ENCODE results near the gene PTPRD. TPM values are rescaled to one million over a fixed set of nuclear protein-coding genes. Genes with fewer than 3 reads are reported as not detected.

Gene PTPRD
- total and polyA plus RNA-seq, 5 donors from 2014 or later, result 0.47 TPM; not detected in 4

- Mint-ChIP-seq H3K4me3 (no peak overlapping the region), H3K27me3 (no peaks in the 10 kb centered on the region), H3K27ac (no peak overlapping the region), H3K9me3 (peaks cover 0 to 4% (median 0%) of the 10 kb centered on the region in 7 donors), H3K4me1 (no peaks in the 10 kb centered on the region), H3K36me3 (no peaks in the 10 kb centered on the region)
- no peak overlapping the region for H3K27ac ChIP-seq (ENCODE audit: insufficient read depth, low read length, poor library complexity, severe bottlenecking)
- no peak for ATAC-seq (ENCODE audit: low read depth in 2 of 2)
- H3K36me3 ChIP-seq (ENCODE audit: control insufficient read depth, insufficient read depth, low read length), result no peaks in the 10 kb centered on the region
- H3K4me1 ChIP-seq (ENCODE audit: control insufficient read depth, insufficient read depth, low read length, poor library complexity, severe bottlenecking), result no peaks in the 10 kb centered on the region
- no peak for DNase-seq
- H3K4me3 ChIP-seq (ENCODE audit: low read depth, low read length), result no peak overlapping the region
- no peaks in the 10 kb centered on the region for H3K9me3 ChIP-seq (ENCODE audit: control insufficient read depth in 2 of 2, low read length in 2 of 2)
- H3K27me3 ChIP-seq (ENCODE audit: control insufficient read depth, insufficient read depth, low read length), result no peaks in the 10 kb centered on the region
These were observed 2059.4 kb downstream of the PTPRD start for GRCh38 chr9:8553444-8553843.

- Histone ChIP-seq H3K4me3 (ENCODE audit: low read depth, low read length) (no peak overlapping the region), H3K27me3 (ENCODE audit: control insufficient read depth, insufficient read depth, low read length) (no peaks in the 10 kb centered on the region), H3K9me3 (ENCODE audit: control insufficient read depth in 2 of 2, low read length in 2 of 2) (no peaks in the 10 kb centered on the region), H3K27ac (ENCODE audit: insufficient read depth, low read length, poor library complexity, severe bottlenecking) (no peak overlapping the region), H3K4me1 (ENCODE audit: control insufficient read depth, insufficient read depth, low read length, poor library complexity, severe bottlenecking) (no peaks in the 10 kb centered on the region), H3K36me3 (ENCODE audit: control insufficient read depth, insufficient read depth, low read length) (no peaks in the 10 kb centered on the region)
- ATAC-seq (ENCODE audit: low read depth in 2 of 2) (no peak), DNase-seq (no peak)
- no peak overlapping the region for H3K27ac Mint-ChIP-seq
- H3K36me3 Mint-ChIP-seq, result no peaks in the 10 kb centered on the region
- H3K9me3 Mint-ChIP-seq, result peaks cover 0 to 5% (median 0%) of the 10 kb centered on the region in 7 donors
- H3K4me1 Mint-ChIP-seq, result no peaks in the 10 kb centered on the region
- no peaks in the 10 kb centered on the region for H3K27me3 Mint-ChIP-seq
- no peak overlapping the region for H3K4me3 Mint-ChIP-seq
These were observed 2060.1 kb downstream of the PTPRD start for GRCh38 chr9:8552732-8553131.

GRCh38 chr9:8549214-8549613 lies 2063.6 kb downstream of the PTPRD start:
- no peak overlapping the region for H3K27ac ChIP-seq (ENCODE audit: insufficient read depth, low read length, poor library complexity, severe bottlenecking)
- H3K4me1 ChIP-seq (ENCODE audit: control insufficient read depth, insufficient read depth, low read length, poor library complexity, severe bottlenecking), result no peaks in the 10 kb centered on the region
- H3K9me3 ChIP-seq (ENCODE audit: control insufficient read depth in 2 of 2, low read length in 2 of 2), result no peaks in the 10 kb centered on the region
- no peaks in the 10 kb centered on the region for H3K36me3 ChIP-seq (ENCODE audit: control insufficient read depth, insufficient read depth, low read length)
- Mint-ChIP-seq H3K9me3 (peaks cover 0 to 4% (median 0%) of the 10 kb centered on the region in 7 donors), H3K27me3 (no peaks in the 10 kb centered on the region), H3K4me3 (no peak overlapping the region), H3K4me1 (no peaks in the 10 kb centered on the region), H3K36me3 (no peaks in the 10 kb centered on the region), H3K27ac (no peak overlapping the region)
- H3K4me3 ChIP-seq (ENCODE audit: low read depth, low read length), result no peak overlapping the region
- H3K27me3 ChIP-seq (ENCODE audit: control insufficient read depth, insufficient read depth, low read length), result no peaks in the 10 kb centered on the region
- DNase-seq, result no peak
- ATAC-seq (ENCODE audit: low read depth in 2 of 2), result no peak

GRCh38 chr9:8543219-8543618 lies 2069.6 kb downstream of the PTPRD start:
- H3K36me3 Mint-ChIP-seq, result no peaks in the 10 kb centered on the region
- no peaks in the 10 kb centered on the region for H3K4me1 Mint-ChIP-seq
- no peaks in the 10 kb centered on the region for H3K9me3 ChIP-seq (ENCODE audit: control insufficient read depth in 2 of 2, low read length in 2 of 2)
- ATAC-seq (ENCODE audit: low read depth in 2 of 2) (no peak), DNase-seq (no peak)
- no peaks in the 10 kb centered on the region for H3K4me1 ChIP-seq (ENCODE audit: control insufficient read depth, insufficient read depth, low read length, poor library complexity, severe bottlenecking)
- no peak overlapping the region for H3K4me3 Mint-ChIP-seq
- H3K36me3 ChIP-seq (ENCODE audit: control insufficient read depth, insufficient read depth, low read length), result no peaks in the 10 kb centered on the region
- H3K9me3 Mint-ChIP-seq, result peaks cover 0 to 4% (median 0%) of the 10 kb centered on the region in 7 donors
- H3K27ac ChIP-seq (ENCODE audit: insufficient read depth, low read length, poor library complexity, severe bottlenecking), result no peak overlapping the region
- H3K27me3 ChIP-seq (ENCODE audit: control insufficient read depth, insufficient read depth, low read length), result no peaks in the 10 kb centered on the region
- H3K27ac Mint-ChIP-seq, result no peak overlapping the region
- no peak overlapping the region for H3K4me3 ChIP-seq (ENCODE audit: low read depth, low read length)
- H3K27me3 Mint-ChIP-seq, result no peaks in the 10 kb centered on the region

- Histone ChIP-seq H3K9me3 (ENCODE audit: control insufficient read depth in 2 of 2, low read length in 2 of 2) (no peaks in the 10 kb centered on the region), H3K4me3 (ENCODE audit: low read depth, low read length) (no peak overlapping the region), H3K4me1 (ENCODE audit: control insufficient read depth, insufficient read depth, low read length, poor library complexity, severe bottlenecking) (no peaks in the 10 kb centered on the region), H3K27ac (ENCODE audit: insufficient read depth, low read length, poor library complexity, severe bottlenecking) (no peak overlapping the region), H3K36me3 (ENCODE audit: control insufficient read depth, insufficient read depth, low read length) (no peaks in the 10 kb centered on the region), H3K27me3 (ENCODE audit: control insufficient read depth, insufficient read depth, low read length) (no peaks in the 10 kb centered on the region)
- Mint-ChIP-seq H3K27ac (no peak overlapping the region), H3K9me3 (peaks cover 0 to 4% (median 0%) of the 10 kb centered on the region in 7 donors), H3K27me3 (no peaks in the 10 kb centered on the region), H3K4me1 (no peaks in the 10 kb centered on the region), H3K4me3 (no peak overlapping the region), H3K36me3 (no peaks in the 10 kb centered on the region)
- ATAC-seq (ENCODE audit: low read depth in 2 of 2), result no peak
- no peak for DNase-seq
These were observed 2070.3 kb downstream of the PTPRD start for GRCh38 chr9:8542537-8542936.

GRCh38 chr9:8539681-8540197 lies 2073.1 kb downstream of the PTPRD start:
- no peak overlapping the region for H3K27ac Mint-ChIP-seq
- no peaks in the 10 kb centered on the region for H3K4me1 Mint-ChIP-seq
- H3K9me3 Mint-ChIP-seq, result peaks cover 0 to 3% (median 0%) of the 10 kb centered on the region in 7 donors
- no peaks in the 10 kb centered on the region for H3K36me3 Mint-ChIP-seq
- Histone ChIP-seq H3K4me3 (ENCODE audit: low read depth, low read length) (no peak overlapping the region), H3K27me3 (ENCODE audit: control insufficient read depth, insufficient read depth, low read length) (no peaks in the 10 kb centered on the region), H3K9me3 (ENCODE audit: control insufficient read depth in 2 of 2, low read length in 2 of 2) (no peaks in the 10 kb centered on the region), H3K36me3 (ENCODE audit: control insufficient read depth, insufficient read depth, low read length) (no peaks in the 10 kb centered on the region), H3K4me1 (ENCODE audit: control insufficient read depth, insufficient read depth, low read length, poor library complexity, severe bottlenecking) (no peaks in the 10 kb centered on the region), H3K27ac (ENCODE audit: insufficient read depth, low read length, poor library complexity, severe bottlenecking) (no peak overlapping the region)
- no peaks in the 10 kb centered on the region for H3K27me3 Mint-ChIP-seq
- H3K4me3 Mint-ChIP-seq, result no peak overlapping the region
- DNase-seq (no peak), ATAC-seq (ENCODE audit: low read depth in 2 of 2) (no peak)

- no peak overlapping the region for H3K4me3 ChIP-seq (ENCODE audit: low read depth, low read length)
- H3K4me1 ChIP-seq (ENCODE audit: control insufficient read depth, insufficient read depth, low read length, poor library complexity, severe bottlenecking), result no peaks in the 10 kb centered on the region
- ATAC-seq (ENCODE audit: low read depth in 2 of 2) (no peak), DNase-seq (no peak)
- H3K36me3 Mint-ChIP-seq, result no peaks in the 10 kb centered on the region
- no peaks in the 10 kb centered on the region for H3K27me3 Mint-ChIP-seq
- H3K4me1 Mint-ChIP-seq, result no peaks in the 10 kb centered on the region
- peaks cover 0 to 3% (median 0%) of the 10 kb centered on the region in 7 donors for H3K9me3 Mint-ChIP-seq
- H3K9me3 ChIP-seq (ENCODE audit: control insufficient read depth in 2 of 2, low read length in 2 of 2), result no peaks in the 10 kb centered on the region
- no peaks in the 10 kb centered on the region for H3K36me3 ChIP-seq (ENCODE audit: control insufficient read depth, insufficient read depth, low read length)
- H3K27ac Mint-ChIP-seq, result no peak overlapping the region
- no peak overlapping the region for H3K4me3 Mint-ChIP-seq
- no peaks in the 10 kb centered on the region for H3K27me3 ChIP-seq (ENCODE audit: control insufficient read depth, insufficient read depth, low read length)
- no peak overlapping the region for H3K27ac ChIP-seq (ENCODE audit: insufficient read depth, low read length, poor library complexity, severe bottlenecking)
These were observed 2076.0 kb downstream of the PTPRD start for GRCh38 chr9:8536845-8537244.

- Histone ChIP-seq H3K27ac (ENCODE audit: insufficient read depth, low read length, poor library complexity, severe bottlenecking) (no peak overlapping the region), H3K9me3 (ENCODE audit: control insufficient read depth in 2 of 2, low read length in 2 of 2) (no peaks in the 10 kb centered on the region), H3K4me3 (ENCODE audit: low read depth, low read length) (no peak overlapping the region), H3K36me3 (ENCODE audit: control insufficient read depth, insufficient read depth, low read length) (no peaks in the 10 kb centered on the region), H3K4me1 (ENCODE audit: control insufficient read depth, insufficient read depth, low read length, poor library complexity, severe bottlenecking) (no peaks in the 10 kb centered on the region), H3K27me3 (ENCODE audit: control insufficient read depth, insufficient read depth, low read length) (no peaks in the 10 kb centered on the region)
- Mint-ChIP-seq H3K4me3 (no peak overlapping the region), H3K36me3 (no peaks in the 10 kb centered on the region), H3K27me3 (no peaks in the 10 kb centered on the region), H3K27ac (no peak overlapping the region), H3K9me3 (peaks cover 0 to 3% (median 0%) of the 10 kb centered on the region in 7 donors), H3K4me1 (no peaks in the 10 kb centered on the region)
- no peak for ATAC-seq (ENCODE audit: low read depth in 2 of 2)
- no peak for DNase-seq
These were observed 2078.0 kb downstream of the PTPRD start for GRCh38 chr9:8534828-8535227.
